ENCODE measurements around the gene ASIC4.
A peak's percentile ranks its signal among the peaks of the same experiment; 100 is the strongest.

DNA sequence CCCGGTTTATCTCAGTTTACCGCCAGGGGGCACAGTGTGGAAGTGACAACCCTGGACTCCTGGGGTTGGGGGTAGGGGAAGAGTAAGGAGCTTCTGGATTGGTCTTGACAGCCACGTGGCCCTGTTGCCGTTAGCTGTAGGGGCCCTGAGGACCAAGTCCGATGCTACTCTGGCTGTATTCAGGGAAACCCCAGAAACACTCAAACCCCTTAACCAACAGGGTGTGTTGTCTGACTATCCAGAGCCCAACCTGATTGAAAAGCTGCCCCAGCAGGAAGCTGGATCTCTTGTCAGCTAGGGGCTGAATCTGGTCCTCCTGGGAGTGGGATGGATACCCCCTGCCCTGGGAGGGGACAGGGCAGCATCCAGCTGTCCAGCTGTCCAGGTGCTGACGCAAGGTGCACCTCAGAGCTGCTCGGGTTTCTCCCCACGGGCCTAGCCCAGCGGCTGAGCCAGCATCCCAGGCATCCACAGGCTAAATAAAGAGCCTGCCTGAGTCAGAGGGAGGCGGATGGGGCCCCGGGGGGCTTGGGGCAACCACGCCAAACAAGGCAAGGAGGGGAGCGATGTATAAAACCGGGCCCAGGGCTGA is 18.7 kb upstream of the ASIC4 start:
- TF ChIP-seq, protein P1, sequence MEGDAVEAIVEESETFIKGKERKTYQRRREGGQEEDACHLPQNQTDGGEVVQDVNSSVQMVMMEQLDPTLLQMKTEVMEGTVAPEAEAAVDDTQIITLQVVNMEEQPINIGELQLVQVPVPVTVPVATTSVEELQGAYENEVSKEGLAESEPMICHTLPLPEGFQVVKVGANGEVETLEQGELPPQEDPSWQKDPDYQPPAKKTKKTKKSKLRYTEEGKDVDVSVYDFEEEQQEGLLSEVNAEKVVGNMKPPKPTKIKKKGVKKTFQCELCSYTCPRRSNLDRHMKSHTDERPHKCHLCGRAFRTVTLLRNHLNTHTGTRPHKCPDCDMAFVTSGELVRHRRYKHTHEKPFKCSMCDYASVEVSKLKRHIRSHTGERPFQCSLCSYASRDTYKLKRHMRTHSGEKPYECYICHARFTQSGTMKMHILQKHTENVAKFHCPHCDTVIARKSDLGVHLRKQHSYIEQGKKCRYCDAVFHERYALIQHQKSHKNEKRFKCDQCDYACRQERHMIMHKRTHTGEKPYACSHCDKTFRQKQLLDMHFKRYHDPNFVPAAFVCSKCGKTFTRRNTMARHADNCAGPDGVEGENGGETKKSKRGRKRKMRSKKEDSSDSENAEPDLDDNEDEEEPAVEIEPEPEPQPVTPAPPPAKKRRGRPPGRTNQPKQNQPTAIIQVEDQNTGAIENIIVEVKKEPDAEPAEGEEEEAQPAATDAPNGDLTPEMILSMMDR (IDR thresholded peaks at IDR 0.05): peak; percentile 19 to 53 (median 46)
- TF ChIP-seq POLR2A (IDR thresholded peaks at IDR 0.05): no peak
